T-cell (primary cell): ENCODE data around the gene SLC5A8. TPM values are rescaled to one million over a fixed set of nuclear protein-coding genes. Genes with fewer than 3 reads are reported as not detected.

ENCODE experiments used
- ATAC-seq, 4 experiments: fragments of 200-7000 bp in 3 of 4; fragments of 150-1000 bp in 1 of 4; cut with Tn5 transposase; replicated peaks in 1 of 4; 1 replicate in 3 of 4; 2 replicates in 1 of 4; pipeline ENCODE4 v1.10.0; 2021; ENCODE audit warnings: moderate library complexity in 3 of 4, mild to moderate bottlenecking in 2 of 4, moderate number of reproducible peaks in 1 of 4
- CTCF ChIA-PET, 2 donors: fragments of 300-600 bp; sonication (Branson Sonifier 250); formaldehyde crosslinking; loops; one replicate each; lab custom pipeline; 2022; ENCODE audit warnings: antibody characterized with exemption in 2 of 2; lab: Charles Lee
- POLR2A ChIA-PET, 2 donors: fragments of 300-600 bp; sonication (Branson Sonifier 250); formaldehyde crosslinking; loops; one replicate each; lab custom pipeline; 2022; ENCODE audit warnings: antibody characterized with exemption in 2 of 2; lab: Charles Lee
- DNase-seq, 35 experiments: peaks; one replicate each; pipeline versions ENCODE4 v3.0.0 to v3.0.0-alpha.2; 2013 to 2023
- H3K27ac ChIP-seq: one replicate; pipeline ENCODE4 v1.5.1; 2013; ENCODE audit warnings: low read length
- H3K27me3 ChIP-seq, 2 experiments: replicated peaks in 1 of 2; 1 replicate in 1 of 2; 2 replicates in 1 of 2; pipeline versions ENCODE4 v1.6.1 to v1.7.0; 2013; ENCODE audit warnings: low read length in 1 of 2, mixed read lengths in 1 of 2; ENCODE audit not compliant: control insufficient read depth in 2 of 2, insufficient read depth in 2 of 2; ENCODE audit errors: extremely low read depth in 1 of 2
- H3K36me3 ChIP-seq, 2 donors: 1 replicate in 1 of 2; 2 replicates in 1 of 2; pipeline versions ENCODE4 v1.6.1 to v1.7.0; 2013; ENCODE audit warnings: low read length in 1 of 2; ENCODE audit not compliant: control insufficient read depth in 2 of 2, insufficient read depth in 1 of 2; ENCODE audit errors: extremely low read depth in 1 of 2
- H3K4me1 ChIP-seq, 2 experiments: 1 replicate in 1 of 2; 2 replicates in 1 of 2; pipeline versions ENCODE4 v1.6.1 to v1.7.0; 2013; ENCODE audit warnings: low read length in 2 of 2, mixed read lengths in 1 of 2; ENCODE audit not compliant: insufficient read depth in 2 of 2, control insufficient read depth in 1 of 2; ENCODE audit errors: extremely low read depth in 1 of 2
- H3K4me3 ChIP-seq, 2 donors: 1 replicate in 1 of 2; 2 replicates in 1 of 2; pipeline versions ENCODE4 v1.5.1 to v1.7.0; 2013; ENCODE audit warnings: mild to moderate bottlenecking in 2 of 2, low read length in 1 of 2, moderate library complexity in 1 of 2; ENCODE audit not compliant: control insufficient read depth in 1 of 2; ENCODE audit errors: extremely low read depth in 1 of 2
- H3K9me3 ChIP-seq: 2 replicates; pipeline ENCODE4 v1.7.0; 2013
- H3K27ac Mint-ChIP-seq, 2 donors: one replicate each; pipeline ENCODE4 v1.8.0; 2020 to 2021; ENCODE audit warnings: mild to moderate bottlenecking in 2 of 2, mixed read lengths in 2 of 2
- H3K27me3 Mint-ChIP-seq, 2 donors: one replicate each; pipeline ENCODE4 v1.8.0; 2021 to 2022; ENCODE audit warnings: mixed read lengths in 2 of 2
- H3K36me3 Mint-ChIP-seq: one replicate; pipeline ENCODE4 v1.8.0; 2021; ENCODE audit warnings: mixed read lengths
- H3K4me1 Mint-ChIP-seq, 3 donors: one replicate each; pipeline ENCODE4 v1.8.0; 2020 to 2022; ENCODE audit warnings: mixed read lengths in 3 of 3, mild to moderate bottlenecking in 1 of 3
- H3K4me3 Mint-ChIP-seq, 3 donors: one replicate each; pipeline ENCODE4 v1.8.0; 2020 to 2022; ENCODE audit warnings: mild to moderate bottlenecking in 3 of 3, mixed read lengths in 3 of 3, moderate library complexity in 3 of 3
- H3K9me3 Mint-ChIP-seq, 3 donors: one replicate each; pipeline ENCODE4 v1.8.0; 2020 to 2022; ENCODE audit warnings: mixed read lengths in 3 of 3
- WGBS: methylation state at CpG from one replicate; pipeline ENCODE4 v1.1.5; 2013; ENCODE audit warnings: missing lambda C conversion rate; ENCODE audit not compliant: insufficient coverage; 5-methylcytosine and 5-hydroxymethylcytosine counted together
- total RNA-seq, 35 experiments: library from RNA in 6 of 35; stranded (reverse) in 6 of 35; fragments of 120-200 nt in 1 of 35; gene quantifications; one replicate each; pipeline versions ENCODE4 v1.2.1 to v1.2.4 and lab custom pipeline; 2013 to 2026

SLC5A8 gene
- total RNA-seq, 5 donors from 2014 or later (not counting 1 experiment from before 2014, with no cell fraction given) = not detected

DNA sequence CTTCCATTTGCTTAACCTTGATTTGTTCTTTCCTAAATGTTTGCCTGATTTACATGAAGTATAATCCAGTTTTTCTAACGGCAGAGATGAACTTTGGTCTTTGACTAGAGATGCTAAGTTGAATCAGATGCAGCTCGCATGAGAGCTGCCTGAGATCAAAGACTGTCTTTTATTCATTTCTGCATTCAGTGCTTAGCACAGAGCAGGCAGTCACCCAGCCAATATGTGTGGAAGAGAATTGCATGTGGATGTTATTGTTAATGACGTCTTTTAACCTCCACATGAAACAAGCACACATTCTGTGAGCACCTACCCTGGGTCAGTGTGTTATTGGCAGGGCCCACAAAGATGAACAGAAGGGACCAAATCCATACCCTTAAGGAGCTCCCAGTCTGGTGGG is 99.2 kb downstream of the SLC5A8 start:
- ChIA-PET CTCF (no interaction called here), POLR2A (no interaction called here)
- Histone ChIP-seq H3K4me1 (no peaks in the 10 kb centered on the region), H3K27me3 (no peaks in the 10 kb centered on the region), H3K4me3 (no peak overlapping the region), H3K27ac (no peak overlapping the region), H3K9me3 (no peaks in the 10 kb centered on the region), H3K36me3 (no peaks in the 10 kb centered on the region)
- Mint-ChIP-seq H3K4me3 (no peak overlapping the region), H3K36me3 (no peaks in the 10 kb centered on the region), H3K27me3 (no peaks in the 10 kb centered on the region), H3K27ac (no peak overlapping the region), H3K4me1 (no peaks in the 10 kb centered on the region), H3K9me3 (no peaks in the 10 kb centered on the region)
- ATAC-seq (no peak), DNase-seq (no peak)
- WGBS = no CpG with 5 or more reads among the region's 3 CpGs

DNA sequence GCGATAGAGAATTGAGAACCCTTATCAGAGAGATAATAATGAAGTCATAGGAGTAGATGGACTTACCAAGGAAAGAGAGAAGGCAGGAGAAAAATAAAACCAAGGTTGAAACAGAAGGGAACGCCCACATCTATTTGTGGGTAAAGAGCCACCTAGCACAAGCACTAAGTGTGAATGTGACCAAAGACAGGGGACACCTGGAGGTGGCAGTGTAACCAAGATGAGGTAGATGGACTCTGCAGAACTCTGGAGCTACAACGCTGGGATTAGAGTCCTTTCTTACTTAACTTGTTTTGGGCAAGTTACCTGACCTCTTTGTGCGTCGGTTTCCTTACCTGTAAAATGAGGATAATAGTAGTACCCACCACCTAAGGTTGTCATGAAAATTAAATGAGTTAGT is 101.9 kb downstream of the SLC5A8 start:
- Mint-ChIP-seq H3K36me3 (no peaks in the 10 kb centered on the region), H3K27ac (no peak overlapping the region), H3K4me3 (no peak overlapping the region), H3K9me3 (peaks cover 0 to 11% (median 0%) of the 10 kb centered on the region in 3 donors), H3K4me1 (no peaks in the 10 kb centered on the region), H3K27me3 (no peaks in the 10 kb centered on the region)
- Histone ChIP-seq H3K4me1 (no peaks in the 10 kb centered on the region), H3K4me3 (no peak overlapping the region), H3K27me3 (no peaks in the 10 kb centered on the region), H3K27ac (no peak overlapping the region), H3K36me3 (no peaks in the 10 kb centered on the region), H3K9me3 (no peaks in the 10 kb centered on the region)
- POLR2A ChIA-PET = no interaction called here
- CTCF ChIA-PET = no interaction called here
- ATAC-seq (no peak), DNase-seq (no peak)
- 90% methylated on average over 2 of the region's 5 CpGs for WGBS

DNA sequence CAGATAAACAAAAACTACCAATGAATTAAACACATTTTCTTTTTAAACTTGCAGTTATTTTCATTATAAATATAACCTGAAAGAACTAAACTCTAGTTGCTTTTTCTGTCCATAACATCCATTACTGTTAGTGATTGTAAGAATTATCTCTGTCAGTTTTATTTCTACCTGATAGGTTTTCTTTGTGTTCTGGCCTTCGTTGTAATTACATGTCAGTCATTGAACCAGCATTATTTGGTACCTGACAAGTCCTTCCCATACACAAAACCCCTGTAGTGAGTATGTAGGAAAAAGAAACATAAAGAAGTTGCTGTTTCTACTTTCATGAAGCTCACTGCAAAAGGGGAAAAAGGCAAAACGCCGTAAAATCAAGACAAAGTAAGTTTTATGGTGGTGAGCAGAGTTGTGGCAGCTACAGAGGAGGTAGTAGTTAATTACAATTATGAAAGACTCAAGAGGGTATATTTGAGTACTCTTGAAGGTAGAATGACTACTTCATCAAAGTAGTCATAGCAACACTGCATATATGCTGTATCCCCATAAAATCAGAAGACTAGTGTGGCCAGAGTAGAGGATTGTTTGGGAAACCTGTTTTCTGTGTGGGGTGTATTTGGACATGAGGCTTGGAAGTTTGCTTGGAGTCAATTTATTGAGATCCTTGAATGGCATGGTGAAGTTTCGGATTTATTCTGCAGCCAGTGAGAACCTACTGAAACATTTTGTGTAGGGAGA is 102.8 kb downstream of the SLC5A8 start:
- POLR2A ChIA-PET = no interaction called here
- 75% methylated on average over 3 of the region's 4 CpGs for WGBS
- no peaks in the 10 kb centered on the region for H3K36me3 ChIP-seq
- no peaks in the 10 kb centered on the region for H3K4me1 ChIP-seq
- no peak for ATAC-seq
- H3K27me3 Mint-ChIP-seq = no peaks in the 10 kb centered on the region
- CTCF ChIA-PET = no interaction called here
- H3K4me3 ChIP-seq = no peak overlapping the region
- no peak overlapping the region for H3K27ac Mint-ChIP-seq
- H3K36me3 Mint-ChIP-seq = no peaks in the 10 kb centered on the region
- H3K27me3 ChIP-seq = no peaks in the 10 kb centered on the region
- H3K4me1 Mint-ChIP-seq = no peaks in the 10 kb centered on the region
- no peaks in the 10 kb centered on the region for H3K9me3 ChIP-seq
- H3K9me3 Mint-ChIP-seq = peaks cover 0 to 11% (median 0%) of the 10 kb centered on the region in 3 donors
- no peak for DNase-seq
- H3K27ac ChIP-seq = no peak overlapping the region
- no peak overlapping the region for H3K4me3 Mint-ChIP-seq

Other genes with a start within 250 kb of the SLC5A8 start
- gene UTP20, start 69.9 kb upstream of the SLC5A8 start, total RNA-seq = 10 to 100 TPM; 12.7 to 16.9 (median 14.6) TPM
- 10 to 100 TPM; 27.9 to 36.2 (median 32.3) TPM for gene ARL1, start 197.5 kb upstream of the SLC5A8 start, total RNA-seq